Endothelial cell (in vitro differentiated cells): ENCODE measurements around the gene CCDC150. TPM values are rescaled to one million over a fixed set of nuclear protein-coding genes. Genes with fewer than 3 reads are reported as not detected.
A peak's percentile ranks its signal among the peaks of the same experiment; 100 is the strongest.

Experiments used
- DNase-seq: peaks from one replicate; pipeline ENCODE4 v3.0.0; 2021; ENCODE audit warnings: low spot score
- H3K27ac Mint-ChIP-seq: one replicate; pipeline ENCODE4 v1.8.0; 2021; ENCODE audit warnings: mixed read lengths, inconsistent platforms; ENCODE audit not compliant: unreplicated experiment
- H3K27me3 Mint-ChIP-seq: one replicate; pipeline ENCODE4 v1.8.0; 2021; ENCODE audit warnings: mild to moderate bottlenecking, moderate library complexity, mixed read lengths, inconsistent platforms; ENCODE audit not compliant: unreplicated experiment
- H3K36me3 Mint-ChIP-seq: one replicate; pipeline ENCODE4 v1.8.0; 2021; ENCODE audit warnings: mild to moderate bottlenecking, low read depth, mixed read lengths, inconsistent platforms; ENCODE audit not compliant: unreplicated experiment
- H3K4me1 Mint-ChIP-seq: one replicate; pipeline ENCODE4 v1.8.0; 2021; ENCODE audit warnings: mild to moderate bottlenecking, mixed read lengths, inconsistent platforms; ENCODE audit not compliant: unreplicated experiment
- H3K4me3 Mint-ChIP-seq: one replicate; pipeline ENCODE4 v1.8.0; 2021; ENCODE audit warnings: mild to moderate bottlenecking, mixed read lengths, inconsistent platforms; ENCODE audit not compliant: unreplicated experiment
- H3K9me3 Mint-ChIP-seq: one replicate; pipeline ENCODE4 v1.8.0; 2021; ENCODE audit warnings: mixed read lengths, inconsistent platforms; ENCODE audit not compliant: unreplicated experiment
- long read RNA-seq: library from polyadenylated mRNA; unstranded; transcript quantifications from one replicate; pipeline ENCODE4 v2.0.0, GENCODE V29; 2020; ENCODE audit not compliant: unreplicated experiment
- total RNA-seq: library from RNA; stranded (reverse); fragmentation: NEBNext Ultra II Directional; extraction: Animal tissue kit (Norgen Biotek cat#: 25700); gene quantifications from one replicate; pipeline ENCODE4 v1.2.1, GENCODE V29; 2021; ENCODE audit not compliant: unreplicated experiment
- TF ChIP-seq, protein P1 (sequence below): fragments of 200-600 bp; sonication (generic); IDR thresholded peaks from one replicate; pipeline ENCODE4 v1.5.0; 2021; ENCODE audit warnings: antibody characterized with exemption; ENCODE audit not compliant: unreplicated experiment

Gene CCDC150
- total RNA-seq = 12.4 TPM
- long read RNA-seq, partial matches to known transcripts = 0 of 2 reads
- long read RNA-seq, other reads (novel, unspliced or antisense) = 2 of 2 reads

DNA sequence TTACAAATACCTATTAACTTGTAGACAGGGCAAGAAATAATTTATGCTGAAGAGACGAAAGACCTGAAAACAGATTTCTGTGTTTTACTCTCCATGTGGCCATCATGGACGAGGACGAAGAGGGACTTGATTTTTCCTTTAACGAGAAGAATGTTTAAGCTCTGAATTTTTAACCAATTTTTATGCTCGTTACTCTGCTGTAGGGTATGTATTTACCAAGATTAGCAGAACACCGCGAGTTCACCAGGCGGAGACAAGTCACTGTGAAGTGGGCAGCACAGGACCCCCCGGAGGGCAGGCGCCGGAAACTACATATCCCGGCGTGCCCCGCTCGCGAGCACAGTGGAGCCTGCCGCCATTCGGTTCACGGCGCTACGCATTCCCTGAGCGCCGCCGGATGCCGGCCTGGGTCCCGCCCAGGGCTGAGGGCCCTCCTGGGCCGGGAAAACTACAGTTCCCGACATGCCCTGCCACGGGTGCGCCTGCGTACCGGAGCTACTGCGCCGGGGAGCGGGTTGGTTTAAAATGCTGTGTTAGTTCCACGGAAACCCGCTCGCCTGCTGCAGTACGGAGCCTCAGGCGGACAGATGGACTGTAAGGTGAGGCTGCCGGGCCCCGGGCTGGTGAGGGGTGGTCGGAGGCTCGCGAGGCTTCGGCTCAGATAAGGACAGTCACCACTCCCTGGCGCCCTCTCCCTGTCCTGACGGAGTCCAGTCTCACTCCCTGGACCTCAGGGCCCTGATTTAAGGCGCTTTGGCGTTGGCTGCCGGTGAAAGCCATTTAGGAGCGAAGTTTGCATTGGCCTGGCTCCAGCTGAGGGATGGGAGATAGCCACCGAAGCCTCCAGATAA, at the start of gene CCDC150:
TSS of gene CCDC150 (plus strand) at position 536 of the 851 bp plus-strand sequence. CDS start at position 588, 52 bp downstream.
- peak within 1 kb of the TSS; percentile 92 for H3K4me3 Mint-ChIP-seq
- TF ChIP-seq, protein P1, sequence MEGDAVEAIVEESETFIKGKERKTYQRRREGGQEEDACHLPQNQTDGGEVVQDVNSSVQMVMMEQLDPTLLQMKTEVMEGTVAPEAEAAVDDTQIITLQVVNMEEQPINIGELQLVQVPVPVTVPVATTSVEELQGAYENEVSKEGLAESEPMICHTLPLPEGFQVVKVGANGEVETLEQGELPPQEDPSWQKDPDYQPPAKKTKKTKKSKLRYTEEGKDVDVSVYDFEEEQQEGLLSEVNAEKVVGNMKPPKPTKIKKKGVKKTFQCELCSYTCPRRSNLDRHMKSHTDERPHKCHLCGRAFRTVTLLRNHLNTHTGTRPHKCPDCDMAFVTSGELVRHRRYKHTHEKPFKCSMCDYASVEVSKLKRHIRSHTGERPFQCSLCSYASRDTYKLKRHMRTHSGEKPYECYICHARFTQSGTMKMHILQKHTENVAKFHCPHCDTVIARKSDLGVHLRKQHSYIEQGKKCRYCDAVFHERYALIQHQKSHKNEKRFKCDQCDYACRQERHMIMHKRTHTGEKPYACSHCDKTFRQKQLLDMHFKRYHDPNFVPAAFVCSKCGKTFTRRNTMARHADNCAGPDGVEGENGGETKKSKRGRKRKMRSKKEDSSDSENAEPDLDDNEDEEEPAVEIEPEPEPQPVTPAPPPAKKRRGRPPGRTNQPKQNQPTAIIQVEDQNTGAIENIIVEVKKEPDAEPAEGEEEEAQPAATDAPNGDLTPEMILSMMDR = no peak
- no peaks in the 10 kb centered on the region for H3K36me3 Mint-ChIP-seq
- H3K27me3 Mint-ChIP-seq = peaks cover 1% of the 10 kb centered on the region
- peak within 1 kb of the TSS; percentile 91 for H3K27ac Mint-ChIP-seq
- H3K4me1 Mint-ChIP-seq = peaks cover 9% of the 10 kb centered on the region
- no peaks in the 10 kb centered on the region for H3K9me3 Mint-ChIP-seq
- peak; percentile 96 for DNase-seq

GRCh38 chr2:196590286-196590685, 49.2 kb upstream of the CCDC150 start:
- Mint-ChIP-seq H3K27me3 (peaks cover 4% of the 10 kb centered on the region), H3K4me3 (no peak overlapping the region), H3K4me1 (peaks cover 15% of the 10 kb centered on the region), H3K9me3 (no peaks in the 10 kb centered on the region), H3K27ac (no peak overlapping the region), H3K36me3 (no peaks in the 10 kb centered on the region)
- TF ChIP-seq, protein P1 = no peak
- DNase-seq = no peak

DNA sequence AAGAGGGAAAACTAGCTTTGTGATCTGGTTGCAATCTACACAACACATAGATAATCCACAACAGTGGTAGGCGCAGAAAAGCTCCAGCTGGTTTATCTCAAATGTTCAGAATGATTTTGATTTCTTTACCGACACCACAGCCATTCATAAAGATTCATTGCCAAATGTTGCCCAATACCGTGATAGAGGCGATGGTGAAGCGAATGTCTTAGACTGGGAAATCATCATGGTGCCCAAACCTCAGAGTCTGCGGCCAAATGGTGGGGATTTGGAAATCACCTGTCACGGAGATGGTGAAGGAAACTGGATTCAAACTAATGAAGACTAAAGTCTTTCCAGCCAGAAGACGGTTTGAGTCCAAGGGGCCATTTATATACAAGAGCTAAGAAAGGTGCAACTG, 48.5 kb upstream of the CCDC150 start:
- Mint-ChIP-seq H3K9me3 (no peaks in the 10 kb centered on the region), H3K27me3 (peaks cover 4% of the 10 kb centered on the region), H3K36me3 (no peaks in the 10 kb centered on the region), H3K27ac (no peak overlapping the region), H3K4me3 (no peak overlapping the region), H3K4me1 (peaks cover 15% of the 10 kb centered on the region)
- DNase-seq = no peak
- TF ChIP-seq, protein P1 = no peak

GRCh38 chr2:196591621-196592022, 47.9 kb upstream of the CCDC150 start:
- Mint-ChIP-seq H3K27me3 (peaks cover 4% of the 10 kb centered on the region), H3K4me1 (peaks cover 15% of the 10 kb centered on the region), H3K9me3 (no peaks in the 10 kb centered on the region), H3K27ac (peak overlapping the region; percentile 86), H3K4me3 (peak overlapping the region; percentile 97), H3K36me3 (no peaks in the 10 kb centered on the region)
- DNase-seq = no peak
- TF ChIP-seq, protein P1 = no peak
